ENCODE measurements around the gene ACTR1B.
A peak's percentile ranks its signal among the peaks of the same experiment; 100 is the strongest.
"Not testable (repeated sequence)": the region's sequence is repeated elsewhere in the genome, so short reads cannot be mapped to it uniquely, and the experiment has no call there.

Gene ACTR1B

GRCh38 chr2:97645695-97646629, 17.9 kb downstream of the ACTR1B start, which contains the start of gene COX5B:
Gene COX5B (plus strand): TSS chr2:97646062. CDS start chr2:97646087, 25 bp downstream.
- Histone ChIP-seq H3K4me3 (ENCODE audit: low read depth, low read length) (peak within 1 kb of the TSS; percentile 95), H2AFZ (ENCODE audit: low read length, unreplicated experiment) (peak within 1 kb of the TSS; percentile 89), H3K36me3 (ENCODE audit: insufficient read depth, low read length) (peaks cover 11% of the 10 kb centered on the region), H3K79me2 (ENCODE audit: control insufficient read depth, insufficient read depth, low read length, unreplicated experiment) (peaks cover 14% of the 10 kb centered on the region), H3K27ac (ENCODE audit: low read depth, low read length) (peak within 1 kb of the TSS; percentile 43), H3K27me3 (ENCODE audit: insufficient read depth, low read length) (no peaks in the 10 kb centered on the region), H3K4me1 (ENCODE audit: control insufficient read depth, insufficient read depth, low read length, unreplicated experiment) (peaks cover 5% of the 10 kb centered on the region)

DNA sequence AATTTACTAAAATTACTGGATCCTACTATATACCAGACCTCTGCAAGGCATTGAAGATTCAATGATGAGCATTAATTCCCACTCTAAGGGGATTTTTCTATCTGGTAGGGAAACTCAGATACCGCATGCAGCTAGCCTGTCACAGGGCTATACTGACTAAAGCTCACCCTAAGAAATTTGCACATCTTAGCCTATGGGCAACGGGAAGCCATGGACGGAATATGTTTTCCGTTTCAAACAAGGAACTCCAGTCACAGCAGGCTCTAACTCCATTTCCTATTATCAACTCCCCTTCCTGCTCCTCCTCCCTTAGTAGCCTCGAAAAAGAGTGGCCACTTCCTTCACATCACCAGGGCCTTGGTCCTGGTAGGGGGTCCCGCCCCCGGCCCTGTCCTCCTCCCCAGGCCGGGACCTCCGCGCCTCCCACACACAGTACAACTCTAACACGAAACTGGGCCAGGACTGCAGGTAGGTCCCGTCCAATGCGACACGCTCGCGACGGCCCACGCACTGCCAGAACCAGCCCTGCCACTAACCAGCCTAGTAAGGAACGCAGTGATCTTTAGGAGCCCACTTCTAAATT, 18.6 kb downstream of the ACTR1B start:
- Histone ChIP-seq H3K4me1 (ENCODE audit: control insufficient read depth, insufficient read depth, low read length, unreplicated experiment) (peaks cover 5% of the 10 kb centered on the region), H3K4me3 (ENCODE audit: low read depth, low read length) (peak overlapping the region; percentile 95), H3K27ac (ENCODE audit: low read depth, low read length) (peak overlapping the region; percentile 43), H3K27me3 (ENCODE audit: insufficient read depth, low read length) (no peaks in the 10 kb centered on the region), H3K79me2 (ENCODE audit: control insufficient read depth, insufficient read depth, low read length, unreplicated experiment) (peaks cover 14% of the 10 kb centered on the region), H2AFZ (ENCODE audit: low read length, unreplicated experiment) (peak overlapping the region; percentile 89), H3K36me3 (ENCODE audit: insufficient read depth, low read length) (peaks cover 11% of the 10 kb centered on the region)

DNA sequence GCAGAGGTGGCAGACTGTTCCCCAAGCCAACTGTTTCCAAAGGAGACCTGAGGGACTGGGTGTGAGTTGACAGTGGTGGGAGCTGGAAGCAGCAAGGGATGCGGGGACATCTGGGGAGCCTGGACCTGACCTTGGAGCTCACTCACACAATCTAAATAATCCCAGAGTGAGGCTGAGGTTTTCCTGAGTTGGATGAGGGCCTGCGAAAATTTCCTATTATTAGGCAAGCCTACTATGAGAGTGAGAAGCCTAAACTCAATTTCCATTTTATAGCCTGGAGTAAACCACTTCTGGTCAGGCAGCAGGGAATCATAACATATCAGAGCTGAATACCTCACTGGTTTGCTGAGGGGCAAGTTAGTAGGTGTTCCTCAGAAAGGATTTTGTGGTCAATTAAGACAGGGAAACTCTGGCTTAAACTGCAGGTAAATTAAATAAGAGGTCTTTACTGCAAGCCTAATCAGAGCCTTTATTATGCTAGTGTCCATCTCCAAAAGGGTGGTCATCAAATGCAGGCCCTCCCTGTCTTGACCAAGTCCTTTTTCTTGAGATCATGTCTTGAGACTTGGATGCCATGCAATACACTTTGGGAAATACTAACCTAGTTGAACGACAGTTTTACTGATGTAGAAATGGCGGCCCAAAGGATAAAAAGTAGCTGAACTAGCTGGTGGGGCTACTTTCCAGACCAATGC, 19.7 kb downstream of the ACTR1B start:
- peaks cover 14% of the 10 kb centered on the region for H3K79me2 ChIP-seq (ENCODE audit: control insufficient read depth, insufficient read depth, low read length, unreplicated experiment)
- H2AFZ ChIP-seq (ENCODE audit: low read length, unreplicated experiment), result no peak overlapping the region
- no peaks in the 10 kb centered on the region for H3K27me3 ChIP-seq (ENCODE audit: insufficient read depth, low read length)
- peaks cover 5% of the 10 kb centered on the region for H3K4me1 ChIP-seq (ENCODE audit: control insufficient read depth, insufficient read depth, low read length, unreplicated experiment)
- no peak overlapping the region for H3K27ac ChIP-seq (ENCODE audit: low read depth, low read length)
- no peak overlapping the region for H3K4me3 ChIP-seq (ENCODE audit: low read depth, low read length)
- H3K36me3 ChIP-seq (ENCODE audit: insufficient read depth, low read length), result peaks cover 11% of the 10 kb centered on the region

- not testable (repeated sequence) for H2AFZ ChIP-seq (ENCODE audit: low read length, unreplicated experiment); H3K27me3 ChIP-seq (ENCODE audit: insufficient read depth, low read length); H3K4me1 ChIP-seq (ENCODE audit: control insufficient read depth, insufficient read depth, low read length, unreplicated experiment); H3K36me3 ChIP-seq (ENCODE audit: insufficient read depth, low read length); H3K4me3 ChIP-seq (ENCODE audit: low read depth, low read length); H3K79me2 ChIP-seq (ENCODE audit: control insufficient read depth, insufficient read depth, low read length, unreplicated experiment); H3K27ac ChIP-seq (ENCODE audit: low read depth, low read length)
These were observed 37.8 kb downstream of the ACTR1B start for GRCh38 chr2:97626049-97626430.

- H3K79me2 ChIP-seq (ENCODE audit: control insufficient read depth, insufficient read depth, low read length, unreplicated experiment); H2AFZ ChIP-seq (ENCODE audit: low read length, unreplicated experiment); H3K27me3 ChIP-seq (ENCODE audit: insufficient read depth, low read length); H3K36me3 ChIP-seq (ENCODE audit: insufficient read depth, low read length); H3K27ac ChIP-seq (ENCODE audit: low read depth, low read length); H3K4me1 ChIP-seq (ENCODE audit: control insufficient read depth, insufficient read depth, low read length, unreplicated experiment); H3K4me3 ChIP-seq (ENCODE audit: low read depth, low read length): not testable (repeated sequence)
These were observed 38.3 kb downstream of the ACTR1B start for GRCh38 chr2:97625354-97626048.

GRCh38 chr2:97622976-97623375, 40.9 kb downstream of the ACTR1B start:
- H3K27ac ChIP-seq (ENCODE audit: low read depth, low read length); H3K79me2 ChIP-seq (ENCODE audit: control insufficient read depth, insufficient read depth, low read length, unreplicated experiment); H2AFZ ChIP-seq (ENCODE audit: low read length, unreplicated experiment); H3K27me3 ChIP-seq (ENCODE audit: insufficient read depth, low read length); H3K4me1 ChIP-seq (ENCODE audit: control insufficient read depth, insufficient read depth, low read length, unreplicated experiment); H3K4me3 ChIP-seq (ENCODE audit: low read depth, low read length); H3K36me3 ChIP-seq (ENCODE audit: insufficient read depth, low read length): not testable (repeated sequence)

- H3K4me3 ChIP-seq (ENCODE audit: low read depth, low read length); H3K79me2 ChIP-seq (ENCODE audit: control insufficient read depth, insufficient read depth, low read length, unreplicated experiment); H3K4me1 ChIP-seq (ENCODE audit: control insufficient read depth, insufficient read depth, low read length, unreplicated experiment); H3K27ac ChIP-seq (ENCODE audit: low read depth, low read length); H2AFZ ChIP-seq (ENCODE audit: low read length, unreplicated experiment); H3K36me3 ChIP-seq (ENCODE audit: insufficient read depth, low read length); H3K27me3 ChIP-seq (ENCODE audit: insufficient read depth, low read length): not testable (repeated sequence)
These were observed 43.4 kb downstream of the ACTR1B start for GRCh38 chr2:97620492-97620891.

DNA sequence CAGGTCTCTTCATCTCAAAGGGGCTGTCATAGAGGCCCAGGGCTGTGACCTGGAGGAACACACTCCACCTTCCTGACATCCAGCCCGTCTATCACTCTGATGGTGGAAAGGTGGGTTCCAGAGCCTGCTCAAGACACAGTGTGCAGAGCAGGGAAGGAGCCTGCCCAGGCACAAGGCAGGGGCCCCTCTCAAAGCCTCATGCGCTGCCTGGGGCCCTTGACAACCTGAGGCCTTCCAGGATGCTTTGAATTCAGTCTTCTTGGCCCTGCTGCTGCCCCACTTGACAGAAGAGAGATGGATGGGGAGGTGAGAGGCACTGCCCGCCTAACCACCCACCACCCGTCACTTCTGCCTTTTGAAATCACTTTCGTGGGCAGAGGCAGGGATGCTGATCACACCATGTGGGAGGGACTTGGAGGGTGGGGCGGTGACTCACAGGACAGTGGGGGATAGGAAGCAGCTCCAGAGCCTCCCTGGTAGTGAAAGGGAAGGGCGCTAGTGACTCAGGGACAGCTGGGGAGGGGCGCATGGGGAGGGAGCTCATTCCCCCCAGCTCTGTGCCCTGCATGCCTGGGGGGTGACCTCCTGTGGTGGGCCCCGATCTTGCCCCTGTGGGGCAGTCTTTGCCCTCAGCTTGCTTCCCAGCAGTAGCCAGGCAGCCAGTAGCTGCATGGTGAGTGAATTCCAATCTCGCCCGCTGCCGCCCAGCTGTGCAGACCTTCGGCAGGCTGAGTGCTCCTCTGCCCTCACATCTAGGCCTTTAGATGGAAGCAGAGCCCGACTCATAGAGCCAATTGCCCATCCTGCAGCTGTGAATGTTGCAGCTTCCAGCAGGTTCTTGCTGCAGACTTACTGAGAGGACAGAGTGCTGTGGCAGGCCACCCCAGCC, 44.7 kb downstream of the ACTR1B start:
- H3K27ac ChIP-seq (ENCODE audit: low read depth, low read length); H3K4me1 ChIP-seq (ENCODE audit: control insufficient read depth, insufficient read depth, low read length, unreplicated experiment); H2AFZ ChIP-seq (ENCODE audit: low read length, unreplicated experiment): not testable (repeated sequence)

DNA sequence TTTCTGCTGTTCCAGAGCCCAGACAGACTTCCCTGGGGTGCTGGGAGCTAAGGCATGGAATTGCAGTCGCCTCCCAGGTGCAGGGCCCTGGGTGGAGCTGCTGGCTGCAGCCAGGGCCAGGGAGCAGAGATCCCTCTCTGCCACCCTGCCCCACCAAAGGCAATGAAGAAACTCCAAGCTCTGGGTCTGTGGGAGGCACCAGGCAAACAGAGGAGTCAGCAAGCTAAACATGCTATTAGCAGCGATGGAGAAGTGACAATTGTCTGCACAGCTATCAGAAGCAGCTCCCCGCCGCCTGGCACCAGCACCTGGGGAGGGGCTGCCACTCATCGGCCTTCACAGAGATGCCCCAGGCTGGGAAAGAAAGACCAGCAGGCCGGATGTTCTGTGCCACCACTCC, 45.9 kb downstream of the ACTR1B start:
- Histone ChIP-seq H3K27me3 (ENCODE audit: insufficient read depth, low read length) (no peaks in the 10 kb centered on the region), H3K4me1 (ENCODE audit: control insufficient read depth, insufficient read depth, low read length, unreplicated experiment) (no peaks in the 10 kb centered on the region), H3K36me3 (ENCODE audit: insufficient read depth, low read length) (no peaks in the 10 kb centered on the region), H2AFZ (ENCODE audit: low read length, unreplicated experiment) (no peak overlapping the region), H3K4me3 (ENCODE audit: low read depth, low read length) (no peak overlapping the region), H3K79me2 (ENCODE audit: control insufficient read depth, insufficient read depth, low read length, unreplicated experiment) (no peaks in the 10 kb centered on the region), H3K27ac (ENCODE audit: low read depth, low read length) (no peak overlapping the region)

More for the DNA sequence above, 44.7 kb downstream of the ACTR1B start:
- not testable (repeated sequence) for H3K79me2 ChIP-seq (ENCODE audit: control insufficient read depth, insufficient read depth, low read length, unreplicated experiment); H3K4me3 ChIP-seq (ENCODE audit: low read depth, low read length); H3K27me3 ChIP-seq (ENCODE audit: insufficient read depth, low read length); H3K36me3 ChIP-seq (ENCODE audit: insufficient read depth, low read length)

DNA sequence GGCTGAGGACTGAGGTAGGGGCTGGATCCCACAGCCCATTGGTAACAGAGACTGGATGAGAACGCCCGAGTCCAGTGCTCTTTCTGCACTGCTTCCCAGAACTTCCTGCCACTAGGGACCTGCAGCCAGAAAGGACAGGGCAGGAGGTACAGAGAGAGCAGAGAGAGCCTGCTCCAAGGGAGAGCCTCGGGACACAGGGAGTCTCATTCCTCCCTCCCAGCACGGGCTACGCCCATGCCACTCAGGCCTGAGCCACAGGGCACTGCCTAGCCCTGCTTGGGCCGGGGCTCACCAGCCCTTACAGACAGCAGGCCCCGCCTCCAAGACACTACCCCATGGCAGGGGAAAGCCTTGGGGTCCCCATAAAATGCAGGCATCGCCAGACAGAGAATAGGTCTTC, 48.1 kb downstream of the ACTR1B start:
- H3K27ac ChIP-seq (ENCODE audit: low read depth, low read length); H3K79me2 ChIP-seq (ENCODE audit: control insufficient read depth, insufficient read depth, low read length, unreplicated experiment); H3K27me3 ChIP-seq (ENCODE audit: insufficient read depth, low read length); H3K4me1 ChIP-seq (ENCODE audit: control insufficient read depth, insufficient read depth, low read length, unreplicated experiment); H3K36me3 ChIP-seq (ENCODE audit: insufficient read depth, low read length); H3K4me3 ChIP-seq (ENCODE audit: low read depth, low read length); H2AFZ ChIP-seq (ENCODE audit: low read length, unreplicated experiment): not testable (repeated sequence)
